Measurements from ENCODE around the gene TYW1. TPM values are rescaled to one million over a fixed set of nuclear protein-coding genes. Genes with fewer than 3 reads are reported as not detected.

TYW1 gene
- total and polyA plus RNA-seq, 2 of the 4 experiments (the other 2 are of a cell fraction), result 10.7 to 23.7 TPM

DNA sequence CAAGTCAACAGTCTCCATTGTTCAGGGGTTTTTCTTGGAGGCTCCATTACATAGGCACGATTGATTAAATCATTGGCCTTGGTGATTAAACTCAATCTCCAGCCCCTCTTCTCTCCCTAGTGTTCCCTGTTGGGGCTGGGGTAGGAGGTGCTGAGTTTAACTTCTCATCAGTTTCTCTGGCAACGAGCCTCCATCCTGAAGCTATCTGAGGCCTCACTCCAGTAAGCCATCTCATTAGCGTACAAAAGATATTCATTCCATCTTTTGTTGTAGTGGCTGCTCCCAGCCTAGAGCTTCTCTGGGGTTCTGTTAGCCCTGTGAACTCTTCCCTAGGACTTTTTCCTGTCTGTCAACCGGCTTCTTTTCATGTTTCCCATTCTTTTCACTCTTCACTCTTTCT, 11.6 kb downstream of the TYW1 start:
- POLR2A ChIA-PET (ENCODE audit: unreplicated experiment), result no interaction called here

More for the DNA sequence above, 11.6 kb downstream of the TYW1 start:
- Histone ChIP-seq H3K4ac (ENCODE audit: low read depth, low read length) (no peak overlapping the region), H3K27me3 (ENCODE audit: control insufficient read depth, insufficient read depth, low read length) (no peaks in the 10 kb centered on the region), H3K9me3 (ENCODE audit: control insufficient read depth, insufficient read depth, low read length) (no peaks in the 10 kb centered on the region), H3K79me1 (ENCODE audit: low read depth in 1 of 2, low read length in 2 of 2) (peaks cover 3 to 5% of the 10 kb centered on the region in 2 experiments; a peak in 2 of 4 replicates), H3K4me1 (ENCODE audit: control insufficient read depth, insufficient read depth, low read length) (no peaks in the 10 kb centered on the region), H3K18ac (ENCODE audit: low read depth, low read length) (no peak overlapping the region), H3K4me2 (ENCODE audit: low read depth, low read length) (no peak overlapping the region), H4K8ac (ENCODE audit: low read depth in 2 of 2, low read length in 2 of 2) (no peak overlapping the region), H3K14ac (replicated peaks; ENCODE audit: low read depth, low read length) (no peak overlapping the region), H2BK20ac (ENCODE audit: low read depth, low read length) (no peak overlapping the region), H3K9me1 (ENCODE audit: insufficient read depth, low read length) (no peaks in the 10 kb centered on the region), H2AK5ac (ENCODE audit: low read depth, low read length) (no peak overlapping the region), H3K23ac (ENCODE audit: low read depth, low read length) (no peak overlapping the region), H3K56ac (ENCODE audit: extremely low read depth, insufficient read depth, low read length) (no peak overlapping the region), H2BK120ac (ENCODE audit: low read depth, low read length) (no peak overlapping the region), H2AK9ac (replicated peaks; ENCODE audit: low read depth, low read length, poor library complexity) (no peak overlapping the region), H3K36me3 (ENCODE audit: control insufficient read depth, insufficient read depth, low read length) (peaks cover 19% of the 10 kb centered on the region), H4K20me1 (ENCODE audit: insufficient read depth, low read length) (no peaks in the 10 kb centered on the region), H2BK15ac (ENCODE audit: low read depth, low read length) (no peak overlapping the region), H3K4me3 (ENCODE audit: insufficient read depth, low read depth, low read length) (no peak overlapping the region), H3K9ac (ENCODE audit: low read depth, low read length) (no peak overlapping the region), H2BK5ac (ENCODE audit: low read depth, low read length, poor library complexity, severe bottlenecking) (no peak overlapping the region), H4K91ac (ENCODE audit: insufficient read depth, low read depth, low read length) (no peak overlapping the region), H2AFZ (replicated peaks; ENCODE audit: low read length, poor library complexity) (no peak overlapping the region), H3K27ac (ENCODE audit: insufficient read depth, low read length) (no peak overlapping the region), H4K5ac (ENCODE audit: low read depth, low read length) (no peak overlapping the region)
- DNase-seq (no peak), ATAC-seq (ENCODE audit: low read depth) (no peak)
- 100% methylated on average over 1 of the region's 4 CpGs; no CpG with 5 or more reads in 1 of the 2 experiments for WGBS, 2 experiments (ENCODE audit: extremely low coverage in 2 of 2, insufficient read length in 1 of 2)
- BruUV-seq (replicated peaks), result no TSS peak
- TF ChIP-seq MAFK (IDR thresholded peaks at IDR 0.05; ENCODE audit: low read depth, low read length) (no peak), CHD1 (IDR thresholded peaks at IDR 0.05; ENCODE audit: low read depth, low read length) (no peak), FOS (IDR thresholded peaks at IDR 0.05; ENCODE audit: low read depth, low read length) (no peak), NFE2L2 (IDR thresholded peaks at IDR 0.05; ENCODE audit: low read depth, low read length) (no peak), MXI1 (IDR thresholded peaks at IDR 0.05; ENCODE audit: borderline replicate concordance, low read depth, low read length) (no peak), POLR2A (IDR thresholded peaks at IDR 0.05; ENCODE audit: low read depth, low read length) (no peak), MAZ (IDR thresholded peaks at IDR 0.05; ENCODE audit: borderline replicate concordance, low read depth, low read length) (no peak), RCOR1 (IDR thresholded peaks at IDR 0.05; ENCODE audit: insufficient replicate concordance, low read length) (no peak), RFX5 (IDR thresholded peaks at IDR 0.05; ENCODE audit: low read depth, low read length) (no peak), SMC3 (IDR thresholded peaks at IDR 0.05; ENCODE audit: low read depth, low read length) (no peak), BHLHE40 (IDR thresholded peaks at IDR 0.05; ENCODE audit: low read depth, low read length) (no peak), CEBPB (IDR thresholded peaks at IDR 0.05; ENCODE audit: low read depth, low read length) (no peak)
- TF ChIP-seq, protein P1, sequence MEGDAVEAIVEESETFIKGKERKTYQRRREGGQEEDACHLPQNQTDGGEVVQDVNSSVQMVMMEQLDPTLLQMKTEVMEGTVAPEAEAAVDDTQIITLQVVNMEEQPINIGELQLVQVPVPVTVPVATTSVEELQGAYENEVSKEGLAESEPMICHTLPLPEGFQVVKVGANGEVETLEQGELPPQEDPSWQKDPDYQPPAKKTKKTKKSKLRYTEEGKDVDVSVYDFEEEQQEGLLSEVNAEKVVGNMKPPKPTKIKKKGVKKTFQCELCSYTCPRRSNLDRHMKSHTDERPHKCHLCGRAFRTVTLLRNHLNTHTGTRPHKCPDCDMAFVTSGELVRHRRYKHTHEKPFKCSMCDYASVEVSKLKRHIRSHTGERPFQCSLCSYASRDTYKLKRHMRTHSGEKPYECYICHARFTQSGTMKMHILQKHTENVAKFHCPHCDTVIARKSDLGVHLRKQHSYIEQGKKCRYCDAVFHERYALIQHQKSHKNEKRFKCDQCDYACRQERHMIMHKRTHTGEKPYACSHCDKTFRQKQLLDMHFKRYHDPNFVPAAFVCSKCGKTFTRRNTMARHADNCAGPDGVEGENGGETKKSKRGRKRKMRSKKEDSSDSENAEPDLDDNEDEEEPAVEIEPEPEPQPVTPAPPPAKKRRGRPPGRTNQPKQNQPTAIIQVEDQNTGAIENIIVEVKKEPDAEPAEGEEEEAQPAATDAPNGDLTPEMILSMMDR (conservative IDR thresholded peaks at IDR 0.05; ENCODE audit: low read depth, low read length), result no peak
- TF ChIP-seq, protein P2, sequence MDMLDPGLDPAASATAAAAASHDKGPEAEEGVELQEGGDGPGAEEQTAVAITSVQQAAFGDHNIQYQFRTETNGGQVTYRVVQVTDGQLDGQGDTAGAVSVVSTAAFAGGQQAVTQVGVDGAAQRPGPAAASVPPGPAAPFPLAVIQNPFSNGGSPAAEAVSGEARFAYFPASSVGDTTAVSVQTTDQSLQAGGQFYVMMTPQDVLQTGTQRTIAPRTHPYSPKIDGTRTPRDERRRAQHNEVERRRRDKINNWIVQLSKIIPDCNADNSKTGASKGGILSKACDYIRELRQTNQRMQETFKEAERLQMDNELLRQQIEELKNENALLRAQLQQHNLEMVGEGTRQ (IDR thresholded peaks at IDR 0.05; ENCODE audit: low read depth, low read length), result no peak
- in situ Hi-C loops (cut with MboI; ENCODE audit: low sequenced_read_pairs), result no loop called here
- CTCF ChIA-PET, result no interaction called here
- dilution Hi-C loops (cut with HindIII; ENCODE audit: low sequenced_read_pairs, unreplicated experiment), result no loop called here
- intact Hi-C loops (cut with micrococcal nuclease), result no loop called here
